GM21717 (cell line): ENCODE results near the gene HAUS2.

ENCODE experiments used
- ATAC-seq: cut with Tn5 transposase; IDR thresholded peaks from one replicate; pipeline ENCODE4 v1.9.1; 2021; ENCODE audit warnings: mild to moderate bottlenecking, moderate library complexity; ENCODE audit not compliant: unreplicated experiment

Gene HAUS2

GRCh38 chr15:42605796-42606195 lies 57.2 kb downstream of the HAUS2 start:
- ATAC-seq, result no peak

- ATAC-seq, result peak; percentile 48
Observed at GRCh38 chr15:42608110-42608531, 59.5 kb downstream of the HAUS2 start.

DNA sequence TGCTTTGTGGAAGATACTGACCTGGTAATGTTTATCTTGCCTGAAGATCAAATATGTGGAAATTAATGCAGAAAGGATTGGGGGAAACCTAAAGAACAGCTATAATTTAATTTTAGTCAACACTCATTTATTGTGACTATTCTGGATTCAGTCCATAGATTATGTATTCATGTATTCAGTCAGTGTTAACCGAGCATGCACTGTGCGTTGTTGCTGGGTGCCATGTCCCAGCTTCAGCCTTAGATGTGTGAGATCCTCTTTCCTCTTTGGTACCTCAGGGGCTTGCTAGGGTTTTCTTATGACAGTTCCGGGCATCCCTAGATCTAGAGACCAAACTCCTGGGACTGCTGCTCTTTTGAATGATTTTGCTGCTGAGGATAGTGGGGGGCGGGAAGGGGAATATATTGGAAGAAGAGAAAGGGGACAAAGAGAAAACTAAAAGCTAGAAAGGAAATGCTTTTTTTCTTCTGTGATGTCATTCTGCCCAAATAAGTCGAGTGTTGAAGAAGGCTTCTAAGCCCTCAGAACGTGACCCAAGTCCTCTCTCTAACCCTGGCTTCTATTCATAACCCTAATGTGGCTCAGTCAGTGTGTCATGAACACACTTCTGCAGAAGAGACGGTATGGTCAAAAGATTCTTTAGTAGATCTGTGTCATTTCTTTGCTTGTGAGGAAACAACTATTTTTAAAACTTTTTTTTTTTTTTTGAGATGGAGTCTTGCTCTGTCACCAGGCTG lies 60.3 kb downstream of the HAUS2 start:
- ATAC-seq, result no peak

GRCh38 chr15:42611532-42611931 lies 62.9 kb downstream of the HAUS2 start:
- no peak for ATAC-seq

- ATAC-seq, result no peak
Observed at GRCh38 chr15:42612367-42612912, 63.8 kb downstream of the HAUS2 start.

GRCh38 chr15:42616107-42616506 lies 67.5 kb downstream of the HAUS2 start:
- no peak for ATAC-seq
